ENCODE data around the gene PLEKHA4. TPM values are rescaled to one million over a fixed set of nuclear protein-coding genes. Genes with fewer than 3 reads are reported as not detected.

Gene PLEKHA4
- total and polyA plus RNA-seq, 9 of the 15 experiments (the other 6 are each of a cell fraction or from before 2014, with no cell fraction given): 0.07 to 30.8 (median 11.4) TPM

DNA sequence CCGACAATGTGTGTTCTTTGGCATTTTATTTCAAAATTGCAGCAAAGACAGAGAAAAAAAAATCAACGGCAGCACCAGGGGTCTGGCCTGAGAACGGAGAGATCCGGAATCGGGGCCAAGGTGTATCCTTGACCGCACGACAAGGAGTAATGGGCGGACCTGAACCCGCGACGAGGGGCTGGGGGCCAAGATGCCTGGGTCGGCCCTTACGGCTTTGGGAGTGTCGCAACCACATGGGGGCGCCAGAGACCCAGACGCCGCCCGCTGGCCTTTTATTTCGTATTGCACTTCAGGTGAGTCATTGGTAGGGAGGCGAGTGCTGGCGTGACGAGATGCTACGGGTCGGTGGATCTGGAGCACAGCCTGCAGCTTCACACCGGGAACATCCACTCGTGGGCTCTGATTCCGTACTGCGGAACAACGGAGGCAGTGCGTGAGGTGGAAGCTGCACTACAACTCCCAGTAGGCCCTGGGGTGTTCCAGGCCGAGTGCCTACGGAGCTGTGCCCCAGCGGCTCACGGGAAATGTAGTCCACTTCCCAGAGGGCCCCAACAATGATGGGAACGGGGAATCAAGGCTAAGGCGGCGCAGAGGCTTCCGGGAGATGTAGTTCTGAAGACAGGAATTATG is 73.2 kb downstream of the PLEKHA4 start (continued):
- TF ChIP-seq, protein P1, sequence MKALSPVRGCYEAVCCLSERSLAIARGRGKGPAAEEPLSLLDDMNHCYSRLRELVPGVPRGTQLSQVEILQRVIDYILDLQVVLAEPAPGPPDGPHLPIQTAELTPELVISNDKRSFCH (CRISPR knock-in tag; IDR thresholded peaks at IDR 0.05): no peak
- TF ChIP-seq, protein P1 (tag; IDR thresholded peaks at IDR 0.05): peak; percentile 92
- TF ChIP-seq GATA2 (CRISPR knock-in tag; IDR thresholded peaks at IDR 0.05) (no peak), ZNF12 (CRISPR knock-in tag; IDR thresholded peaks at IDR 0.05) (peak; percentile 79; the same call in 1 of the 2 replicates), CBX8 (IDR thresholded peaks at IDR 0.05; ENCODE audit: borderline replicate concordance, extremely low read depth, low read depth, low read length, poor library complexity, severe bottlenecking) (no peak), CBFA2T2 (conservative IDR thresholded peaks at IDR 0.05) (no peak), NUFIP1 (IDR thresholded peaks at IDR 0.05; ENCODE audit: partially characterized antibody) (no peak), HMG20B (CRISPR knock-in tag; IDR thresholded peaks at IDR 0.05) (no peak), CAMTA2 (CRISPR knock-in tag; conservative IDR thresholded peaks at IDR 0.05) (no peak), ERF (CRISPR knock-in tag; IDR thresholded peaks at IDR 0.05) (no peak; the same call in 1 of the 2 replicates), ZNF212 (CRISPR knock-in tag; IDR thresholded peaks at IDR 0.05) (no peak), MTA2 (IDR thresholded peaks at IDR 0.05; ENCODE audit: low read depth) (no peak)
- TF ChIP-seq, protein P2, sequence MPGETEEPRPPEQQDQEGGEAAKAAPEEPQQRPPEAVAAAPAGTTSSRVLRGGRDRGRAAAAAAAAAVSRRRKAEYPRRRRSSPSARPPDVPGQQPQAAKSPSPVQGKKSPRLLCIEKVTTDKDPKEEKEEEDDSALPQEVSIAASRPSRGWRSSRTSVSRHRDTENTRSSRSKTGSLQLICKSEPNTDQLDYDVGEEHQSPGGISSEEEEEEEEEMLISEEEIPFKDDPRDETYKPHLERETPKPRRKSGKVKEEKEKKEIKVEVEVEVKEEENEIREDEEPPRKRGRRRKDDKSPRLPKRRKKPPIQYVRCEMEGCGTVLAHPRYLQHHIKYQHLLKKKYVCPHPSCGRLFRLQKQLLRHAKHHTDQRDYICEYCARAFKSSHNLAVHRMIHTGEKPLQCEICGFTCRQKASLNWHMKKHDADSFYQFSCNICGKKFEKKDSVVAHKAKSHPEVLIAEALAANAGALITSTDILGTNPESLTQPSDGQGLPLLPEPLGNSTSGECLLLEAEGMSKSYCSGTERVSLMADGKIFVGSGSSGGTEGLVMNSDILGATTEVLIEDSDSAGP (CRISPR knock-in tag; IDR thresholded peaks at IDR 0.05): no peak
- TF ChIP-seq, protein P3, sequence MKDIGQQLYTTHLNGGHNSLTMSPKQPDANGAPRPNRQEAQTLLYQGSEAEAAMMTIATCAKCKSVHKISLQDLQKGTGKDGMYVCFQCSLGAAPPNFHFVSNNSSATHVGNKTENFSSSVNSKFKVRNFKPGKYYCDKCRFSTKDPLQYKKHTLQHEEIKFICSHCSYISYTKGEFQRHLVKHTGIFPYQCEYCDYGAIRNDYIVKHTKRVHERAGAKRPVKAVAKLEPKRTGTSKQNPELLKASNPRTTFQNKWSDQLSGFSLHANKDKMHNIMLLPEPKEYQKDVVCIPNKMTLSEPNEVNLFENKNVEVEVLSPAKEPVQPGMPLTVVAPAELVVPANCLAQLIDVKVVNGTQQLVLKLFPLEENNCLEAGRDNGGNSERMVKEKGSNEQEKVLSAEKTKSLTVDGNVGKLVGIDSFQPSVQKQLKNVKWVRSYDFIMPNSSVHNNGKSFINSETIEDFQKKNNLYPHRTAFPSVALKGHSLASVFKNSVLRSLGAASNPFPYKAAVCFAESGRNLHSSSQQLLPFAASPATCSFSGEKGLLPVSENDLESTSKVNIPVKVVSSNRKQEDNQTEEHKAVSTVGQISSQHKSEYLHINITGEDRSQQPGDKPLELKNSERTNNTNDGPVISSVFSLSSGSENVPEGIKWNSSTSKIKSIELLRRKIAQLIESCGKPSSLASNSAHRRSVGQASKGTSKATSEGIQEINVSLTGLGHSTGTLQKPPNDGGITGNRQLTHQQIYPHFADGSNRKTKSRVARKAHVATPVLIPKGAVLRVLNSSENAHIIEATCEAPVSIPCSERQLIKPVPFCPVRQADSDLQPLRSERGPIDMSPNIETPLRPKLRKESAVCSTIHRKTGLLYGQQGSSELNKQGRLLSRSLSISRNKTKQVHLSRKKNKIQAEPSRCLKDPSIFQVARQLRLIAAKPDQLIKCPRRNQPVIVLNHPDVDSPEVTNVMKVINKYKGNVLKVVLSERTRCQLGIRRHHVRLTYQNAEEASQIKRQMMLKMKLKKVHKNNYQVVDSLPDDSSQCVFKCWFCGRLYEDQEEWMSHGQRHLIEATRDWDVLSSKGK (CRISPR knock-in tag; IDR thresholded peaks at IDR 0.05): no peak
- TF ChIP-seq, protein P4, sequence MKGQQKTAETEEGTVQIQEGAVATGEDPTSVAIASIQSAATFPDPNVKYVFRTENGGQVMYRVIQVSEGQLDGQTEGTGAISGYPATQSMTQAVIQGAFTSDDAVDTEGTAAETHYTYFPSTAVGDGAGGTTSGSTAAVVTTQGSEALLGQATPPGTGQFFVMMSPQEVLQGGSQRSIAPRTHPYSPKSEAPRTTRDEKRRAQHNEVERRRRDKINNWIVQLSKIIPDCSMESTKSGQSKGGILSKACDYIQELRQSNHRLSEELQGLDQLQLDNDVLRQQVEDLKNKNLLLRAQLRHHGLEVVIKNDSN (CRISPR knock-in tag; IDR thresholded peaks at IDR 0.05): peak; percentile 45
- TF ChIP-seq, protein P5, sequence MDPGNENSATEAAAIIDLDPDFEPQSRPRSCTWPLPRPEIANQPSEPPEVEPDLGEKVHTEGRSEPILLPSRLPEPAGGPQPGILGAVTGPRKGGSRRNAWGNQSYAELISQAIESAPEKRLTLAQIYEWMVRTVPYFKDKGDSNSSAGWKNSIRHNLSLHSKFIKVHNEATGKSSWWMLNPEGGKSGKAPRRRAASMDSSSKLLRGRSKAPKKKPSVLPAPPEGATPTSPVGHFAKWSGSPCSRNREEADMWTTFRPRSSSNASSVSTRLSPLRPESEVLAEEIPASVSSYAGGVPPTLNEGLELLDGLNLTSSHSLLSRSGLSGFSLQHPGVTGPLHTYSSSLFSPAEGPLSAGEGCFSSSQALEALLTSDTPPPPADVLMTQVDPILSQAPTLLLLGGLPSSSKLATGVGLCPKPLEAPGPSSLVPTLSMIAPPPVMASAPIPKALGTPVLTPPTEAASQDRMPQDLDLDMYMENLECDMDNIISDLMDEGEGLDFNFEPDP (CRISPR knock-in tag; IDR thresholded peaks at IDR 0.05): 0 out of 2 replicates have a peak, but pooled peaks have one; percentile 69
